ENCODE measurements around the gene HUNK.

The HUNK gene

DNA sequence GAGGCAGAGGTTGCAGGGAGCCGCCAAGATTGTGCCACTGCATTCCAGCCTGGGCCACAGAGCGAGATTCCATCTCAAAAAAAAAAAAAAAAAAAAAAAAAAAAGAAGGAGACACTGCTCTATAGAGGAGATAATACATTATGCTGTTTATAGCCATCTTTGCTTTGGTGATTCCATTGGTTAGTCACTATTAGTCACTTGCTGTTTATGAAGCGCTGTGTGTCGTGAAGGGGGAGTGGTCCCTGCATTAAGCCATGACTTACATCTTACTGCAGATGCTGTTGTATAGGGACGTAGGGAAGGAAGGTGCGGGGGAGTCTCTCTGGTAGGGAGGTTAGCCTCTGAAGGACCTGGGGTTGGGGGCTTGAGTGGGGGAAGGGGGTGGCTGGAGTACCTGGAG is 48.3 kb downstream of the HUNK start:
- POLR2A ChIA-PET, result interaction anchor here (1.5 kb wide), 1 partner anchor 49 kb away, joined by 3 read pairs; no protein-coding TSS in a partner anchor
- TF ChIP-seq FOXK2 (IDR thresholded peaks at IDR 0.05), result no peak
- no peak for TF ChIP-seq BHLHE40 (IDR thresholded peaks at IDR 0.05; ENCODE audit: borderline replicate concordance)
- no peak for TF ChIP-seq LEF1 (IDR thresholded peaks at IDR 0.05; ENCODE audit: borderline replicate concordance)
- TF ChIP-seq ZNF384 (IDR thresholded peaks at IDR 0.05), result no peak
- no peak for TF ChIP-seq TARDBP (IDR thresholded peaks at IDR 0.05)
- TF ChIP-seq FOXM1 (IDR thresholded peaks at IDR 0.05; ENCODE audit: borderline replicate concordance), result no peak
- TF ChIP-seq HDGF (IDR thresholded peaks at IDR 0.05; ENCODE audit: borderline replicate concordance), result no peak
- TF ChIP-seq ARNT (IDR thresholded peaks at IDR 0.05), result no peak
- TF ChIP-seq FOXA1 (IDR thresholded peaks at IDR 0.05), result no peak
- no peak for TF ChIP-seq PKNOX1 (IDR thresholded peaks at IDR 0.05)
- TF ChIP-seq NFRKB (IDR thresholded peaks at IDR 0.05), result no peak
- no peak for TF ChIP-seq SUZ12 (IDR thresholded peaks at IDR 0.05)
- no peak for TF ChIP-seq CTBP1 (IDR thresholded peaks at IDR 0.05; ENCODE audit: borderline replicate concordance)
- no peak for TF ChIP-seq ELF4 (IDR thresholded peaks at IDR 0.05)
- TF ChIP-seq L3MBTL2 (conservative IDR thresholded peaks at IDR 0.05), result no peak
- no peak for TF ChIP-seq SP1 (IDR thresholded peaks at IDR 0.05)
- no peak for DNase-seq (ENCODE audit: extremely low spot score)
- CTCF ChIA-PET, result interaction anchor here (0.6 kb wide), 1 partner anchor 177 kb away, joined by 3 read pairs; no protein-coding TSS in a partner anchor

- CTCF ChIA-PET, result no interaction called here
Measured at GRCh38 chr21:31922881-31923280, 50.1 kb downstream of the HUNK start.

DNA sequence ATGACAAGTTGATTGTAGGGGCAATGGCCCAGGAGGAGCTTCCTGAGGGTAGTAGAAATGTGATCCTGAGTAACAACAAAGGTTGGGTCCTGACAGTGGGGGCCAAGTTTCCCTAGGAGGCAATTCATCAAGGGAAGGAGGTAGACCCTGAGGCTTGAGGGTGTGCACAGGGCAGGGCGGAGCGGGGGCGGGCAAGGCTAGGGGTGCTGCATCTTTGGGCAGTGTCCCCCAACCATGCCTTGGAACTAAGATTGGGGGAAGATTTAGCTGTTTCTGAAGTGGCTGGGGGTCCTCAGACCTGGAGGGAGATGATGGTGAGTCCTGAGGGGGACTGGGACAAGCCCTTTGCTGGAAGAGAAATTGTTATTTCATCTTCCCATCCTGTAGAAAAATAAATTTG is 50.9 kb downstream of the HUNK start:
- TF ChIP-seq ARNT (IDR thresholded peaks at IDR 0.05), result no peak
- no peak for TF ChIP-seq ZNF384 (IDR thresholded peaks at IDR 0.05)
- no peak for TF ChIP-seq PKNOX1 (IDR thresholded peaks at IDR 0.05)
- TF ChIP-seq ELF4 (IDR thresholded peaks at IDR 0.05), result no peak
- TF ChIP-seq L3MBTL2 (conservative IDR thresholded peaks at IDR 0.05), result no peak
- TF ChIP-seq FOXK2 (IDR thresholded peaks at IDR 0.05), result no peak
- TF ChIP-seq FOXA1 (IDR thresholded peaks at IDR 0.05), result no peak
- no peak for TF ChIP-seq BHLHE40 (IDR thresholded peaks at IDR 0.05; ENCODE audit: borderline replicate concordance)
- no peak for TF ChIP-seq NFRKB (IDR thresholded peaks at IDR 0.05)
- TF ChIP-seq SP1 (IDR thresholded peaks at IDR 0.05), result no peak
- TF ChIP-seq TARDBP (IDR thresholded peaks at IDR 0.05), result no peak
- DNase-seq (ENCODE audit: extremely low spot score), result no peak
- ChIA-PET POLR2A (no interaction called here), CTCF (no interaction called here)

More at GRCh38 chr21:31922881-31923280, 50.1 kb downstream of the HUNK start:
- DNase-seq (ENCODE audit: extremely low spot score), result no peak
- no peak for TF ChIP-seq ZNF384 (IDR thresholded peaks at IDR 0.05)
- POLR2A ChIA-PET, result no interaction called here

- no peak for TF ChIP-seq ZNF384 (IDR thresholded peaks at IDR 0.05)
- TF ChIP-seq ARNT (IDR thresholded peaks at IDR 0.05), result no peak
- TF ChIP-seq FOXK2 (IDR thresholded peaks at IDR 0.05), result no peak
- TF ChIP-seq ELF4 (IDR thresholded peaks at IDR 0.05), result no peak
- CTCF ChIA-PET, result no interaction called here
- no peak for DNase-seq (ENCODE audit: extremely low spot score)
- POLR2A ChIA-PET, result no interaction called here
Measured at GRCh38 chr21:31924548-31924947, 51.7 kb downstream of the HUNK start.

- ChIA-PET POLR2A (no interaction called here), CTCF (no interaction called here)
- TF ChIP-seq FOXA1 (IDR thresholded peaks at IDR 0.05), result no peak
- no peak for TF ChIP-seq ZNF384 (IDR thresholded peaks at IDR 0.05)
- TF ChIP-seq FOXK2 (IDR thresholded peaks at IDR 0.05), result no peak
- no peak for TF ChIP-seq TARDBP (IDR thresholded peaks at IDR 0.05)
- no peak for DNase-seq (ENCODE audit: extremely low spot score)
Measured at GRCh38 chr21:31926498-31926897, 53.7 kb downstream of the HUNK start.

GRCh38 chr21:31927689-31928353 is 55.0 kb downstream of the HUNK start:
- CTCF ChIA-PET, result no interaction called here
- POLR2A ChIA-PET, result no interaction called here
- TF ChIP-seq SP1 (IDR thresholded peaks at IDR 0.05) (no peak), BHLHE40 (IDR thresholded peaks at IDR 0.05; ENCODE audit: borderline replicate concordance) (no peak), LEF1 (IDR thresholded peaks at IDR 0.05; ENCODE audit: borderline replicate concordance) (no peak), NFRKB (IDR thresholded peaks at IDR 0.05) (no peak), L3MBTL2 (conservative IDR thresholded peaks at IDR 0.05) (no peak), FOXK2 (IDR thresholded peaks at IDR 0.05) (no peak), HDGF (IDR thresholded peaks at IDR 0.05; ENCODE audit: borderline replicate concordance) (no peak), FOXM1 (IDR thresholded peaks at IDR 0.05; ENCODE audit: borderline replicate concordance) (no peak), ELF4 (IDR thresholded peaks at IDR 0.05) (no peak), ZNF384 (IDR thresholded peaks at IDR 0.05) (no peak), FOXA1 (IDR thresholded peaks at IDR 0.05) (no peak), SUZ12 (IDR thresholded peaks at IDR 0.05) (no peak), PKNOX1 (IDR thresholded peaks at IDR 0.05) (no peak), TARDBP (IDR thresholded peaks at IDR 0.05) (no peak), CTBP1 (IDR thresholded peaks at IDR 0.05; ENCODE audit: borderline replicate concordance) (no peak), ARNT (IDR thresholded peaks at IDR 0.05) (no peak)
- DNase-seq (ENCODE audit: extremely low spot score), result no peak

GRCh38 chr21:31928656-31929055 is 55.8 kb downstream of the HUNK start:
- ChIA-PET POLR2A (no interaction called here), CTCF (no interaction called here)
- DNase-seq (ENCODE audit: extremely low spot score), result no peak
- TF ChIP-seq BHLHE40 (IDR thresholded peaks at IDR 0.05; ENCODE audit: borderline replicate concordance) (no peak), FOXA1 (IDR thresholded peaks at IDR 0.05) (no peak), PKNOX1 (IDR thresholded peaks at IDR 0.05) (no peak), NFRKB (IDR thresholded peaks at IDR 0.05) (no peak), SUZ12 (IDR thresholded peaks at IDR 0.05) (no peak), FOXK2 (IDR thresholded peaks at IDR 0.05) (no peak), LEF1 (IDR thresholded peaks at IDR 0.05; ENCODE audit: borderline replicate concordance) (no peak), FOXM1 (IDR thresholded peaks at IDR 0.05; ENCODE audit: borderline replicate concordance) (no peak), ZNF384 (IDR thresholded peaks at IDR 0.05) (no peak)
